NB4 (cell line): Measurements from ENCODE around the gene SGSH.

Source experiments
- CTCF ChIP-seq: IDR thresholded peaks from one replicate; pipeline ENCODE4 v1.5.1; 2012; ENCODE audit warnings: low read depth, low read length
- MYC ChIP-seq: IDR thresholded peaks from 2 replicates; pipeline ENCODE4 v1.6.1; 2011; ENCODE audit warnings: low read depth, low read length
- POLR2A ChIP-seq: IDR thresholded peaks from 2 replicates; pipeline ENCODE4 v1.6.1; 2011; ENCODE audit warnings: mild to moderate bottlenecking; ENCODE audit not compliant: insufficient read length; ENCODE audit errors: extremely low read depth
- TF ChIP-seq, protein P1 (sequence below): IDR thresholded peaks from 2 replicates; pipeline ENCODE4 v1.6.1; 2011; ENCODE audit warnings: low read depth, low read length

DNA sequence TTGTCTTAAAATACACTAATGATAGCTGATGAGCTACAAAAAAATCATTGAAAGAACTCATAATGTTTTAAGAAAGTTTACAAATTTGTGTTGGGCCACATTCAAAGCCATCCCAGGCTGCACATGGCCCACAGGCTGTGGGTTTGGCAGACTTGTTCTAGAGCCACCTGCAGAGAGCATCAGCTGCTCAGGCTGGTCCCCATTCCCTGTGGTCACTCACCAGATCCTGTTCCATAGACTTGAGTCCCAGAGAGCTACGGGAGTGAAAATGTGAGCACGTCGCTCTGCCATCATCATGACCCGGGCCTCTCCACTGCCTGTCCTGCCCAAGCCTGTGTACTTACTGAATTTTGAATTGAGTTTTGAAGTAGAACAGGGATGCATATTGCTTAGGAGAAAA lies 7.0 kb upstream of the SGSH start:
- no peak for TF ChIP-seq CTCF
- no peak for TF ChIP-seq POLR2A
- TF ChIP-seq, protein P1, sequence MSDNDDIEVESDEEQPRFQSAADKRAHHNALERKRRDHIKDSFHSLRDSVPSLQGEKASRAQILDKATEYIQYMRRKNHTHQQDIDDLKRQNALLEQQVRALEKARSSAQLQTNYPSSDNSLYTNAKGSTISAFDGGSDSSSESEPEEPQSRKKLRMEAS = no peak
- TF ChIP-seq MYC = no peak
